ENCODE data around the gene ASB2. TPM values are rescaled to one million over a fixed set of nuclear protein-coding genes. Genes with fewer than 3 reads are reported as not detected.
A peak's percentile ranks its signal among the peaks of the same experiment; 100 is the strongest.

ASB2 gene
- total and polyA plus RNA-seq, 5 donors from 2014 or later, result 0.96 to 5.7 (median 4.7) TPM

- H3K4me1 Mint-ChIP-seq, result peaks cover 0 to 41% (median 28%) of the 10 kb centered on the region in 4 donors
Observed at GRCh38 chr14:94009767-94010166, 33.4 kb upstream of the ASB2 start.

GRCh38 chr14:94008234-94008633, 31.9 kb upstream of the ASB2 start:
- DNase-seq, result peak in 1 of 3 donors; percentile 64
- no peaks in the 10 kb centered on the region for H3K36me3 ChIP-seq (ENCODE audit: control insufficient read depth, insufficient read depth, low read length)
- no peak overlapping the region for H3K4me3 ChIP-seq (ENCODE audit: low read depth, low read length)
- no peak overlapping the region for H3K27ac Mint-ChIP-seq
- no peak overlapping the region for H3K27ac ChIP-seq (ENCODE audit: insufficient read depth, low read length, poor library complexity, severe bottlenecking)
- peak in 1 of 2 donors; percentile 36 for ATAC-seq (ENCODE audit: low read depth in 2 of 2)
- peaks cover 0 to 42% (median 28%) of the 10 kb centered on the region in 4 donors for H3K4me1 Mint-ChIP-seq
- H3K9me3 ChIP-seq (ENCODE audit: control insufficient read depth in 2 of 2, low read length in 2 of 2), result no peaks in the 10 kb centered on the region
- H3K9me3 Mint-ChIP-seq, result peaks cover 0 to 1% (median 0%) of the 10 kb centered on the region in 7 donors
- peak overlapping the region in 1 of 4 donors; percentile 48 for H3K4me3 Mint-ChIP-seq
- H3K27me3 Mint-ChIP-seq, result peaks cover 10% of the 10 kb centered on the region
- H3K4me1 ChIP-seq (ENCODE audit: control insufficient read depth, insufficient read depth, low read length, poor library complexity, severe bottlenecking), result peaks cover 29% of the 10 kb centered on the region
- no peaks in the 10 kb centered on the region for H3K27me3 ChIP-seq (ENCODE audit: control insufficient read depth, insufficient read depth, low read length)
- no peaks in the 10 kb centered on the region for H3K36me3 Mint-ChIP-seq

More at GRCh38 chr14:94009767-94010166, 33.4 kb upstream of the ASB2 start:
- peak in 1 of 3 donors; percentile 23 for DNase-seq
- no peaks in the 10 kb centered on the region for H3K27me3 ChIP-seq (ENCODE audit: control insufficient read depth, insufficient read depth, low read length)
- H3K27ac ChIP-seq (ENCODE audit: insufficient read depth, low read length, poor library complexity, severe bottlenecking), result no peak overlapping the region
- no peaks in the 10 kb centered on the region for H3K9me3 ChIP-seq (ENCODE audit: control insufficient read depth in 2 of 2, low read length in 2 of 2)
- no peaks in the 10 kb centered on the region for H3K36me3 ChIP-seq (ENCODE audit: control insufficient read depth, insufficient read depth, low read length)
- no peak overlapping the region for H3K4me3 ChIP-seq (ENCODE audit: low read depth, low read length)
- H3K4me1 ChIP-seq (ENCODE audit: control insufficient read depth, insufficient read depth, low read length, poor library complexity, severe bottlenecking), result peaks cover 29% of the 10 kb centered on the region
- H3K9me3 Mint-ChIP-seq, result peaks cover 0 to 1% (median 0%) of the 10 kb centered on the region in 7 donors
- peak overlapping the region in 2 of 3 donors; percentile 7 to 63 for H3K27ac Mint-ChIP-seq
- no peak for ATAC-seq (ENCODE audit: low read depth in 2 of 2)
- H3K36me3 Mint-ChIP-seq, result no peaks in the 10 kb centered on the region
- no peak overlapping the region for H3K4me3 Mint-ChIP-seq
- peaks cover 10% of the 10 kb centered on the region for H3K27me3 Mint-ChIP-seq

GRCh38 chr14:94005324-94006073, 29.1 kb upstream of the ASB2 start:
- DNase-seq, result peak in 1 of 3 donors; percentile 56

GRCh38 chr14:94004015-94004414, 27.6 kb upstream of the ASB2 start:
- Mint-ChIP-seq H3K27ac (peak overlapping the region in 1 of 3 donors; percentile 26), H3K27me3 (peaks cover 12% of the 10 kb centered on the region), H3K4me3 (no peak overlapping the region), H3K4me1 (peaks cover 0 to 21% (median 14%) of the 10 kb centered on the region in 4 donors), H3K36me3 (no peaks in the 10 kb centered on the region), H3K9me3 (no peaks in the 10 kb centered on the region)
- Histone ChIP-seq H3K27me3 (ENCODE audit: control insufficient read depth, insufficient read depth, low read length) (no peaks in the 10 kb centered on the region), H3K9me3 (ENCODE audit: control insufficient read depth in 2 of 2, low read length in 2 of 2) (no peaks in the 10 kb centered on the region), H3K4me1 (ENCODE audit: control insufficient read depth, insufficient read depth, low read length, poor library complexity, severe bottlenecking) (peaks cover 23% of the 10 kb centered on the region), H3K4me3 (ENCODE audit: low read depth, low read length) (no peak overlapping the region), H3K36me3 (ENCODE audit: control insufficient read depth, insufficient read depth, low read length) (no peaks in the 10 kb centered on the region), H3K27ac (ENCODE audit: insufficient read depth, low read length, poor library complexity, severe bottlenecking) (no peak overlapping the region)
- no peak for ATAC-seq (ENCODE audit: low read depth in 2 of 2)
- no peak for DNase-seq

More at GRCh38 chr14:94005324-94006073, 29.1 kb upstream of the ASB2 start:
- Histone ChIP-seq H3K4me1 (ENCODE audit: control insufficient read depth, insufficient read depth, low read length, poor library complexity, severe bottlenecking) (peaks cover 23% of the 10 kb centered on the region), H3K27ac (ENCODE audit: insufficient read depth, low read length, poor library complexity, severe bottlenecking) (no peak overlapping the region), H3K4me3 (ENCODE audit: low read depth, low read length) (no peak overlapping the region), H3K9me3 (ENCODE audit: control insufficient read depth in 2 of 2, low read length in 2 of 2) (no peaks in the 10 kb centered on the region), H3K36me3 (ENCODE audit: control insufficient read depth, insufficient read depth, low read length) (no peaks in the 10 kb centered on the region), H3K27me3 (ENCODE audit: control insufficient read depth, insufficient read depth, low read length) (no peaks in the 10 kb centered on the region)
- H3K27ac Mint-ChIP-seq, result no peak overlapping the region
- peaks cover 0 to 35% (median 21%) of the 10 kb centered on the region in 4 donors for H3K4me1 Mint-ChIP-seq
- H3K36me3 Mint-ChIP-seq, result no peaks in the 10 kb centered on the region
- H3K9me3 Mint-ChIP-seq, result no peaks in the 10 kb centered on the region
- ATAC-seq (ENCODE audit: low read depth in 2 of 2), result no peak
- H3K4me3 Mint-ChIP-seq, result no peak overlapping the region
- peaks cover 12% of the 10 kb centered on the region for H3K27me3 Mint-ChIP-seq

- no peak overlapping the region for H3K4me3 ChIP-seq (ENCODE audit: low read depth, low read length)
- no peak for ATAC-seq (ENCODE audit: low read depth in 2 of 2)
Observed at GRCh38 chr14:94003397-94003796, 27.0 kb upstream of the ASB2 start.

GRCh38 chr14:94001501-94002396, 25.4 kb upstream of the ASB2 start:
- no peaks in the 10 kb centered on the region for H3K9me3 ChIP-seq (ENCODE audit: control insufficient read depth in 2 of 2, low read length in 2 of 2)
- H3K4me3 ChIP-seq (ENCODE audit: low read depth, low read length), result peak overlapping the region; percentile 44
- H3K36me3 ChIP-seq (ENCODE audit: control insufficient read depth, insufficient read depth, low read length), result no peaks in the 10 kb centered on the region
- Mint-ChIP-seq H3K9me3 (no peaks in the 10 kb centered on the region), H3K27ac (peak overlapping the region in 1 of 3 donors; percentile 65), H3K4me1 (peaks cover 0 to 12% (median 9%) of the 10 kb centered on the region in 4 donors), H3K27me3 (peaks cover 12% of the 10 kb centered on the region), H3K36me3 (no peaks in the 10 kb centered on the region), H3K4me3 (peak overlapping the region in 1 of 4 donors; percentile 57)
- no peaks in the 10 kb centered on the region for H3K27me3 ChIP-seq (ENCODE audit: control insufficient read depth, insufficient read depth, low read length)
- peak; percentile 38 to 72 (median 54) for DNase-seq
- ATAC-seq (ENCODE audit: low read depth in 2 of 2), result peak; percentile 64
- no peak overlapping the region for H3K27ac ChIP-seq (ENCODE audit: insufficient read depth, low read length, poor library complexity, severe bottlenecking)
- peaks cover 8% of the 10 kb centered on the region for H3K4me1 ChIP-seq (ENCODE audit: control insufficient read depth, insufficient read depth, low read length, poor library complexity, severe bottlenecking)

More at GRCh38 chr14:94003397-94003796, 27.0 kb upstream of the ASB2 start:
- peaks cover 0 to 18% (median 14%) of the 10 kb centered on the region in 4 donors for H3K4me1 Mint-ChIP-seq
- no peak overlapping the region for H3K4me3 Mint-ChIP-seq
- no peak overlapping the region for H3K27ac ChIP-seq (ENCODE audit: insufficient read depth, low read length, poor library complexity, severe bottlenecking)
- peaks cover 17% of the 10 kb centered on the region for H3K4me1 ChIP-seq (ENCODE audit: control insufficient read depth, insufficient read depth, low read length, poor library complexity, severe bottlenecking)
- H3K36me3 ChIP-seq (ENCODE audit: control insufficient read depth, insufficient read depth, low read length), result no peaks in the 10 kb centered on the region
- H3K27me3 Mint-ChIP-seq, result peaks cover 12% of the 10 kb centered on the region
- no peaks in the 10 kb centered on the region for H3K27me3 ChIP-seq (ENCODE audit: control insufficient read depth, insufficient read depth, low read length)
- no peak for DNase-seq
- no peaks in the 10 kb centered on the region for H3K9me3 ChIP-seq (ENCODE audit: control insufficient read depth in 2 of 2, low read length in 2 of 2)
- H3K9me3 Mint-ChIP-seq, result no peaks in the 10 kb centered on the region
- H3K36me3 Mint-ChIP-seq, result no peaks in the 10 kb centered on the region
- no peak overlapping the region for H3K27ac Mint-ChIP-seq

- H3K36me3 ChIP-seq (ENCODE audit: control insufficient read depth, insufficient read depth, low read length), result no peaks in the 10 kb centered on the region
- DNase-seq, result no peak
- no peak overlapping the region for H3K4me3 Mint-ChIP-seq
Observed at GRCh38 chr14:94001016-94001415, 24.6 kb upstream of the ASB2 start.

More at GRCh38 chr14:94001016-94001415, 24.6 kb upstream of the ASB2 start:
- no peak overlapping the region for H3K27ac ChIP-seq (ENCODE audit: insufficient read depth, low read length, poor library complexity, severe bottlenecking)
- H3K4me1 ChIP-seq (ENCODE audit: control insufficient read depth, insufficient read depth, low read length, poor library complexity, severe bottlenecking), result peaks cover 8% of the 10 kb centered on the region
- no peaks in the 10 kb centered on the region for H3K27me3 ChIP-seq (ENCODE audit: control insufficient read depth, insufficient read depth, low read length)
- peaks cover 0 to 12% (median 9%) of the 10 kb centered on the region in 4 donors for H3K4me1 Mint-ChIP-seq
- no peaks in the 10 kb centered on the region for H3K9me3 ChIP-seq (ENCODE audit: control insufficient read depth in 2 of 2, low read length in 2 of 2)
- no peak overlapping the region for H3K27ac Mint-ChIP-seq
- no peaks in the 10 kb centered on the region for H3K36me3 Mint-ChIP-seq
- H3K4me3 ChIP-seq (ENCODE audit: low read depth, low read length), result no peak overlapping the region
- H3K9me3 Mint-ChIP-seq, result no peaks in the 10 kb centered on the region
- peaks cover 12% of the 10 kb centered on the region for H3K27me3 Mint-ChIP-seq
- ATAC-seq (ENCODE audit: low read depth in 2 of 2), result no peak
